ENCODE results near the gene IRAK1. TPM values are rescaled to one million over a fixed set of nuclear protein-coding genes. Genes with fewer than 3 reads are reported as not detected.
A peak's percentile ranks its signal among the peaks of the same experiment; 100 is the strongest.

IRAK1 gene
- total and polyA plus RNA-seq, 10 of the 15 experiments (the other 5 are each of a cell fraction or from before 2014, with no cell fraction given), result 4.2 to 136 (median 39.5) TPM

GRCh38 chrX:153971450-153972367, 48.0 kb downstream of the IRAK1 start, which contains the start of gene HCFC1 (continued):
- TF ChIP-seq E2F4 (IDR thresholded peaks at IDR 0.05; ENCODE audit: low read depth, low read length) (peak; percentile 46; the same call in 1 of the 2 replicates), IRF5 (IDR thresholded peaks at IDR 0.05; ENCODE audit: borderline replicate concordance) (no peak), RAD21 (IDR thresholded peaks at IDR 0.05; ENCODE audit: insufficient read depth, low read depth, low read length) (no peak), CBX5 (IDR thresholded peaks at IDR 0.05; ENCODE audit: low read depth) (no peak), RELB (IDR thresholded peaks at IDR 0.05; ENCODE audit: low read depth) (peak; percentile 43), ATF2 (IDR thresholded peaks at IDR 0.05; ENCODE audit: low read length) (no peak), REST (IDR thresholded peaks at IDR 0.05; ENCODE audit: low read depth, low read length) (peak; percentile 60; the same call in 1 of the 2 replicates), NKRF (conservative IDR thresholded peaks at IDR 0.05) (peak; percentile 57; the same call in 1 of the 2 replicates), ASH2L (IDR thresholded peaks at IDR 0.05; ENCODE audit: borderline replicate concordance, low read depth) (0 out of 2 replicates have a peak, but pooled peaks have one; percentile 28), SMARCA5 (IDR thresholded peaks at IDR 0.05) (peak; percentile 76), POLR2AphosphoS2 (IDR thresholded peaks at IDR 0.05; ENCODE audit: low read depth, low read length) (no peak), ZNF274 (IDR thresholded peaks at IDR 0.05; ENCODE audit: insufficient read depth, insufficient read length) (no peak), NR2C2 (IDR thresholded peaks at IDR 0.05; ENCODE audit: borderline replicate concordance, control insufficient read depth, insufficient read length, low read depth) (no peak)
